Cardiac fibroblast (primary cell): ENCODE data around the gene CCDC127.
A peak's percentile ranks its signal among the peaks of the same experiment; 100 is the strongest.
"Not testable (repeated sequence)": the region's sequence is repeated elsewhere in the genome, so short reads cannot be mapped to it uniquely, and the experiment has no call there.

Source experiments
- DNase-seq, 2 donors: peaks; one replicate each; pipeline versions ENCODE4 v3.0.0 to v3.0.0-alpha.2; 2010; ENCODE audit warnings: low read depth in 2 of 2
- H3K4me3 ChIP-seq, 2 donors: replicated peaks in 1 of 2; 1 replicate in 1 of 2; 2 replicates in 1 of 2; pipeline ENCODE4 v1.5.1; 2011; ENCODE audit warnings: low read depth in 2 of 2, low read length in 2 of 2, mild to moderate bottlenecking in 2 of 2, moderate library complexity in 1 of 2
- TF ChIP-seq, protein P1 (sequence below): IDR thresholded peaks from one replicate; pipeline ENCODE4 v1.5.1; 2011; ENCODE audit warnings: low read depth, mild to moderate bottlenecking, low read length, inconsistent platforms

The CCDC127 gene, protein sequence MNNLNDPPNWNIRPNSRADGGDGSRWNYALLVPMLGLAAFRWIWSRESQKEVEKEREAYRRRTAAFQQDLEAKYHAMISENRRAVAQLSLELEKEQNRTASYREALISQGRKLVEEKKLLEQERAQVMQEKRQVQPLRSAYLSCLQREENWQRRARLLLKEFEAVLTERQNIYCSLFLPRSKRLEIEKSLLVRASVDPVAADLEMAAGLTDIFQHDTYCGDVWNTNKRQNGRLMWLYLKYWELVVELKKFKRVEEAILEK

DNA sequence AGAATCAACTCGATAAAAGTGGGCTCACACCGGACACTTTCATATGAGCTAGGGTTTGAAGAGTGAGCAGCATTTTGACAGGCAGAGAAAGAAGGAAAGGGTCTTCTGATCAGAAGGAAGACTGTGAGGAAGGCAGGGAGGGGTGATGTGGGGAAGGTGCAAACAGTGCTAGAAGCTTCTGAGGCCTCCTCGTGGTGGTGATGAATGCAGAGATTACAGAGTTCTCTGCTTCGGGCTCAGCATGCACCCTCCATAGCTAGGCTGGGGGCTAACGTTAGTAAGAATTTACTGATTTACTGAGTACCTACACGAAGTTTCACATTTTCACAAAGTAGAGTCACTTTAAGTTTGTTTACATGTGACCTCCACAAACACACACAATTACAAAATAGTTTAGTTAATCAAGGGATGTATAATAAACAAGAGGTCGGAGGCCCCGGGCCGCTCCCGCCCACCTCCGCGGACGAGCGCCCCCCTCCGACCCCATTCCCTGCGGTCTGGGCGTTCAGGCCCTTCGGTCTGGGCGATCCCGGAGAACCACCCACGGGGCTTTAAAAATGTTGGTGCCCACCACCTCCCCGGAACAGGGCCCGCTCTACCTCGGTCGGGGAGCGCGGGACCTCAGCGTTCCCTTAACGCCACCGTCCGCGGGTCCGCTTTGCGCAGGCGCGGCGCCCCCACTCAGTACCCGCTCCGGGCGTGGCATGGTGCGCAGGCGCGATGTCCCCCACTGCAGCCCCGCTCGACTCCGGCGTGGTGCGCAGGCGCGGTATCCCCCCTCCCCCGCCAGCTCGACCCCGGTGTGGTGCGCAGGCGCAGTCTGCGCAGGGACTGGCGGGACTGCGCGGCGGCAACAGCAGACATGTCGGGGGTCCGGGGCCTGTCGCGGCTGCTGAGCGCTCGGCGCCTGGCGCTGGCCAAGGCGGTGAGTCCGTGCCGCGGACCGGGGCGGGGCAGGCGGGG lies at the start of gene CCDC127, which contains the start of gene SDHA:
TSS of gene CCDC127 (minus strand) at position 660 of the 963 bp plus-strand sequence. CDS start 1,304 bp downstream, outside the sequence.
TSS of gene SDHA (plus strand) at position 827 of the 963 bp plus-strand sequence. CDS start at position 863, 36 bp downstream.
- TF ChIP-seq, protein P1, sequence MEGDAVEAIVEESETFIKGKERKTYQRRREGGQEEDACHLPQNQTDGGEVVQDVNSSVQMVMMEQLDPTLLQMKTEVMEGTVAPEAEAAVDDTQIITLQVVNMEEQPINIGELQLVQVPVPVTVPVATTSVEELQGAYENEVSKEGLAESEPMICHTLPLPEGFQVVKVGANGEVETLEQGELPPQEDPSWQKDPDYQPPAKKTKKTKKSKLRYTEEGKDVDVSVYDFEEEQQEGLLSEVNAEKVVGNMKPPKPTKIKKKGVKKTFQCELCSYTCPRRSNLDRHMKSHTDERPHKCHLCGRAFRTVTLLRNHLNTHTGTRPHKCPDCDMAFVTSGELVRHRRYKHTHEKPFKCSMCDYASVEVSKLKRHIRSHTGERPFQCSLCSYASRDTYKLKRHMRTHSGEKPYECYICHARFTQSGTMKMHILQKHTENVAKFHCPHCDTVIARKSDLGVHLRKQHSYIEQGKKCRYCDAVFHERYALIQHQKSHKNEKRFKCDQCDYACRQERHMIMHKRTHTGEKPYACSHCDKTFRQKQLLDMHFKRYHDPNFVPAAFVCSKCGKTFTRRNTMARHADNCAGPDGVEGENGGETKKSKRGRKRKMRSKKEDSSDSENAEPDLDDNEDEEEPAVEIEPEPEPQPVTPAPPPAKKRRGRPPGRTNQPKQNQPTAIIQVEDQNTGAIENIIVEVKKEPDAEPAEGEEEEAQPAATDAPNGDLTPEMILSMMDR: peak; percentile 41
- DNase-seq: peak; percentile 88 to 94
- H3K4me3 ChIP-seq: peak within 1 kb of the TSS; percentile 93 to 97

DNA sequence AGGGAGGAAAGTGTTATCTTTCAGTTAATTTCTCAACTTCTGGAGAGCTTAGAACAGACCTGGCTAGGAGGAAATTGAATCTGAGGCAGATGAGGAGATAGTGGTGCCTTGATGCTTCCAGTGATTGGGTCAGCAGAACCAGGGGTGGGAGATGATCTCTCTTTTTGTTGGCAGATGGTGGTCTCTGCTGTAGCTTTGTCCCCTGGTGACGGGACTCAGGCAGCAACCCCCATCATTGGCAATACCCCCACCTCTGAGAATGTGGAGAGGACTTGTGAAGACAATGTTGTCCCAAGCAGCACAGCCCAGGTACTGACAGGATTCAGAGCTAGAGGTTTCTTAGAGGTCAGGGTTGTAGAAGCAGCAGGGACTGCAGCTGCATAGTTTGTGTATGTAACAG lies 49.8 kb upstream of the CCDC127 start:
- H3K4me3 ChIP-seq: no peak overlapping the region
- DNase-seq: no peak
- TF ChIP-seq, protein P1: no peak

DNA sequence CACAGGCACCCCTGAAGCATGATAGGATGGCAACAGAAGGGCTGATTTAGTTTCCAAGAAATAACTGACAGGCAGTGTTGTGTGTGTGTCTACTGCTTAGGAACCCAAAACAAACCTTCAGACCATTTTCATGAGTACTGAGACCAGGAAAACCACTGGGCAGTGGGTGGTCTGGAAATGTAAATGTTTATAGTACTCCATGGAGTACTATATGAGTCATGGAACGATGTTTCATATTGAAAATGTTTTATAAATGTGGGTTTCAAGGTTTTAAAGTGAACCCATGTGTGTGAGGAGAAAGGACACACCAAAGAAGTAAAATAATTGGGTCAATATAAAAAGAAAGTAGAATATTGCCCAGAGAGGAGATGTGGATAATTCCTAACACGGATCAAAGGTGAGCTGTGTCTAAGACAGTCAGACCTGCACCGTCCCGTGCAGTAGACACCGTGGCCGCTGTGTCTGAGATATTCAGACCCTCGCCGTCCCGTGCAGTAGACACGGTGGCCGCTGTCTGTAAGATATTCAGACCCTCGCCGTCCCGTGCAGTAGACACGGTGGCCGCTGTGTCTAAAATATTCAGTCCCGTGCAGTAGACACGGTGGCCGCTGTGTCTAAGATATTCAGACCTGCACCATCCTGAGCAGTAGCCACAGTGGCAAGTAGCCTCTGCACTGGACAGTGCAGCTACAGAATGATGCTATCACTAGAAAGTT lies 48.5 kb upstream of the CCDC127 start:
- not testable (repeated sequence) for H3K4me3 ChIP-seq
- peak in 1 of 2 donors; percentile 26 for DNase-seq

DNA sequence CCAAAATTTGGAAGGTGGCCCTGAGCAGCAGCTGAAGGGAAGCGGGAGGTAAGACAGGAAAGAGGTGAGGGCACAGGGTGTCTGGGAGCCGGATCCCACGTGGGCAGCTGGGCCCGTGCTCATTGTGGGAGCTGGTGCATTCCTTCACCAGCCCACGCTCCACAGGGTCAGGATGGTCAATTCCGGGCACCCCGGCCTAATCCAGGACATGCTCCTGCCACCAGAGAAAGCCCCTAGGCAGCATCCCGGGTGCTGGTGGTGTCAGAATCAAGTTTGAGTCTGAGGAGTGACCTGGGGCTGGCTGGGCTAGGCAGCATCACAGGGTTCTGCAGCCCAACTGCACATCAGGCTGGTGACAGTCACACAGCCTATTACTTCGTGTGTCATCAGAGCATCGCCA lies 46.4 kb upstream of the CCDC127 start:
- no peak overlapping the region for H3K4me3 ChIP-seq
- peak in 1 of 2 donors; percentile 8 for DNase-seq
- TF ChIP-seq, protein P1: no peak

DNA sequence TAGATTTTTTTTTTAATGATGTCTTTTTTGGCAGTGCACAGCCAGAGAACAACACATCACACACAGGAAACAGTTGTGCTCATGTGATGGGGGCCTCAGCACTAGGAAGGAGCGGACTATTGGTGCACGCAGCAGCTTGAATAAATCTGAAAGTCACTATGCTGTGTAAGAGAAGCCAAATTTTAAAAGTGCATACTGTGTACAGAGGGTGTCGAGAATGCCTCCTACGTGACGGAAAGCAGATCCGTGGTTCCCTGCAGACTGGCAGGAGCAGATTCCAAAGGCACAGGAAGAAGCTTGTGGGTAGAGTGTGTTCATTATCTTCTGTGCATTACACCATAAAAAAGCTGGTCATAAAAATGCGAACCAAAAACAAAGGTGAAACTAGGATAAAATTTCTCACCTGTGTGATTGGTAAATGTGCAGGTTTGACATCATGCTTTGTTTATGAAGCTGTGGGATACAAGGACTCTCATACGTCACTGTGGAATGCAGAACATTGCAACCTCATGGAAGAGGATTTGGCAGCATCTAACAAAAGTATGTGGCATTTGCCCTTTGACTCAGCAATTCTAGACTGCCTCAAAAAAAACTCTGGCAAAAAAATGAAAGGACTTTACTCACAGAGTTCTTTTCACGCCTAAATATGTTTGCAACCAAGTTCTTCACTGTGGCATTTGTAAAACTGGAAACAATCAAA lies 45.5 kb upstream of the CCDC127 start:
- DNase-seq: peak; percentile 97 to 98
- not testable (repeated sequence) for H3K4me3 ChIP-seq

DNA sequence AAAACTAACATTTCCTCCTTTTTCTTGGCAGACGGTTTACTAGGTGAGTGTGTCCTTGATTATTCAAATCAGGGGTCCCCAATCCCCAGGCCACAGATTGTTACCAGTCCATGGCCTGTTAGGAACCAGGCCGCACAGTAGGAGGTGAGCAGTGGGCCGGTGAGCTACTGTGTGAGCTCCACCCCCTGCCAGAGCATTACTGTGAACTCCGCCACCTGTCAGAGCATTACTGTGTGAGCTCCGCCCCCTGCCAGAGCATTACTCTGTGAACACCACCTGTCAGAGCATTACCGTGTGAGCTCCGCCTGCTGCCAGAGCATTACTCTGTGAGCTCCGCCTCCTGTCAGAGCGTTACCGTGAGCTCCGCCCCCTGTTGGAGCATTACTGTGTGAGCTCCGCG lies 39.2 kb upstream of the CCDC127 start:
- no peak for DNase-seq
- H3K4me3 ChIP-seq: no peak overlapping the region
- TF ChIP-seq, protein P1: no peak

DNA sequence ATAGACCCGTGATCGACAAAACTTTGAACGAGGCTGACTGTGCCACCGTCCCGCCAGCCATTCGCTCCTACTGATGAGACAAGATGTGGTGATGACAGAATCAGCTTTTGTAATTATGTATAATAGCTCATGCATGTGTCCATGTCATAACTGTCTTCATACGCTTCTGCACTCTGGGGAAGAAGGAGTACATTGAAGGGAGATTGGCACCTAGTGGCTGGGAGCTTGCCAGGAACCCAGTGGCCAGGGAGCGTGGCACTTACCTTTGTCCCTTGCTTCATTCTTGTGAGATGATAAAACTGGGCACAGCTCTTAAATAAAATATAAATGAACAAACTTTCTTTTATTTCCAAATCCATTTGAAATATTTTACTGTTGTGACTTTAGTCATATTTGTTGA lies 38.4 kb upstream of the CCDC127 start:
- DNase-seq: not testable (repeated sequence)

DNA sequence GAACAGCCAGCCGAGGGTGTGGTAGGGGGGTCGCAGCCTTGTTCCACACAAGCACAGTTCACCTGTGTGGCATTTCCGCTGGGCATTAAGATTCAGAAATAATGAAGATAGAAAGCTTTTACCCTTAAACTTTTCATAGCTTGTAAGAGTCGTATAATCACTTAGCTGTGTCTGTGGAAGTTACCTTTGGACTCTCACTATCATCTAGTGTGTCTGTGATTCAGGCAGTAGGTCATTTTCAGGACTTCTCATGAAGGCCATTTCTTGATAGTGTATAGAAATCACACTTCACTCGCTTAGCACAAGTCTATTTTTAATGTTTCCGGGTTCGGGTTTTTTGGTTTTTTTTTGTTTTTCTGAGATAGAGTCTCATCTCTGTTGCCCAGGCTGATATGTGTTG lies 37.2 kb upstream of the CCDC127 start:
- DNase-seq, H3K4me3 ChIP-seq: not testable (repeated sequence)

More for the DNA sequence above, 38.4 kb upstream of the CCDC127 start:
- not testable (repeated sequence) for H3K4me3 ChIP-seq

DNA sequence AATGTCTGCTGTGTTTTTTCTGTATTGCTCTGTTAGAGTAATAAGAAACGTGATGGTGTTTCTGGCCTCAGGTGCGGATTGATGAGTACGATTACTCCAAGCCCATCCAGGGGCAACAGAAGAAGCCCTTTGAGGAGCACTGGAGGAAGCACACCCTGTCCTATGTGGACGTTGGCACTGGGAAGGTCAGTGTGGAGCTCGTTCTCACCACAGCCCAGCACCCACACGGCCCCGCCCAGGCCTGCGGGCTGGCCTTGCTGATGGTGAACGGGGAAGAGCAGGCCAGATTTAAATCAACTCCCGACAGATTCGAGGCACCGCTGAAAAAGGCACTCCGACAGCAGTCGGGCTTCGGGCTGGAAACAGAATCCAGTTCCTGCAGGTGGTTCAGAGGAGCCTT lies 36.4 kb upstream of the CCDC127 start:
- DNase-seq: not testable (repeated sequence)

More for the DNA sequence above, 36.4 kb upstream of the CCDC127 start:
- not testable (repeated sequence) for H3K4me3 ChIP-seq
